Endothelial cell of umbilical vein (primary cell): ENCODE data around the gene SAMD4A. TPM values are rescaled to one million over a fixed set of nuclear protein-coding genes. Genes with fewer than 3 reads are reported as not detected.

Experiments
- BruUV-seq: library from RNA; stranded (reverse); fragments of 400-500 nt; replicated peaks from 2 replicates; lab custom pipeline; 2021; lab: Mats Ljungman, UMichigan
- CTCF ChIA-PET: fragments of 300-600, 350-600 bp; sonication (Branson Sonifier 250); formaldehyde crosslinking; loops from one replicate; lab custom pipeline; 2021; ENCODE audit warnings: antibody characterized with exemption, inconsistent platforms; lab: Charles Lee
- POLR2A ChIA-PET: fragments of 300-600, 350-600 bp; sonication (Branson Sonifier 250); formaldehyde crosslinking; loops from one replicate; lab custom pipeline; 2021; ENCODE audit warnings: antibody characterized with exemption, inconsistent platforms; lab: Charles Lee
- DNase-seq: peaks from one replicate; pipeline ENCODE4 v3.0.0-alpha.2; 2011; ENCODE audit warnings: low read depth, low spot score
- FAIRE-seq: peaks from 2 replicates; lab custom pipeline; 2011; peaks lifted over from hg19 to GRCh38; lab: Jason Lieb, UNC
- H2AFZ ChIP-seq: 2 replicates; pipeline ENCODE4 v1.6.0; 2012; ENCODE audit warnings: low read depth, low read length, control low read depth, inconsistent platforms
- H3K27ac ChIP-seq: 2 replicates; pipeline ENCODE4 v1.5.1; 2011; ENCODE audit warnings: low read depth, mild to moderate bottlenecking, control low read depth, low read length, moderate library complexity; ENCODE audit not compliant: insufficient read depth
- H3K27me3 ChIP-seq, 2 experiments: 2 replicates each; pipeline versions ENCODE4 v1.6.0 to v1.6.1; 2011; ENCODE audit warnings: low read length in 2 of 2, mixed read lengths in 1 of 2; ENCODE audit not compliant: control insufficient read depth in 2 of 2, insufficient read depth in 2 of 2
- H3K36me3 ChIP-seq, 2 experiments: 2 replicates in 1 of 2; 3 replicates in 1 of 2; pipeline ENCODE4 v1.5.1; 2011; ENCODE audit warnings: low read length in 2 of 2, mild to moderate bottlenecking in 1 of 2, moderate library complexity in 1 of 2; ENCODE audit not compliant: control insufficient read depth in 2 of 2, insufficient read depth in 2 of 2; ENCODE audit errors: extremely low read depth in 1 of 2
- H3K4me1 ChIP-seq: 3 replicates; pipeline ENCODE4 v1.5.1; 2011; ENCODE audit warnings: mild to moderate bottlenecking, low read length; ENCODE audit not compliant: control insufficient read depth, insufficient read depth; ENCODE audit errors: extremely low read depth
- H3K4me2 ChIP-seq: 2 replicates; pipeline ENCODE4 v1.6.1; 2011; ENCODE audit warnings: low read length, control low read depth, mixed read lengths; ENCODE audit not compliant: insufficient read depth
- H3K4me3 ChIP-seq, 3 experiments: fragments of 200-600 bp in 1 of 3; sonication (generic), shearing (Covaris generic) in 1 of 3; replicated peaks in 1 of 3; 2 replicates each; pipeline ENCODE4 v1.5.1; 2011 to 2016; ENCODE audit warnings: control low read depth in 3 of 3, low read length in 3 of 3, mild to moderate bottlenecking in 2 of 3, inconsistent platforms in 1 of 3, low read depth in 1 of 3, moderate library complexity in 1 of 3; ENCODE audit not compliant: insufficient read depth in 1 of 3
- H3K79me2 ChIP-seq: 2 replicates; pipeline ENCODE4 v1.6.0; 2012; ENCODE audit warnings: low read length, inconsistent platforms; ENCODE audit not compliant: control insufficient read depth, insufficient read depth
- H3K9ac ChIP-seq: replicated peaks from 2 replicates; pipeline ENCODE3; 2011; ENCODE audit warnings: low read length, control low read depth; ENCODE audit not compliant: insufficient read depth; ENCODE audit errors: extremely low read depth
- H3K9me1 ChIP-seq: replicated peaks from 3 replicates; pipeline ENCODE4 v1.6.0; 2011; ENCODE audit warnings: mild to moderate bottlenecking, low read length; ENCODE audit not compliant: control insufficient read depth, insufficient read depth; ENCODE audit errors: extremely low read depth
- H3K9me3 ChIP-seq: replicated peaks from 2 replicates; pipeline ENCODE4 v1.5.1; 2012; ENCODE audit warnings: low read length, inconsistent platforms; ENCODE audit not compliant: control insufficient read depth, insufficient read depth
- H4K20me1 ChIP-seq: replicated peaks from 2 replicates; pipeline ENCODE3; 2011; ENCODE audit warnings: mild to moderate bottlenecking, low read length; ENCODE audit not compliant: control insufficient read depth, insufficient read depth; ENCODE audit errors: extremely low read depth
- FOS ChIP-seq: IDR thresholded peaks from 2 replicates; pipeline ENCODE4 v1.6.1; 2011; ENCODE audit warnings: mild to moderate bottlenecking, low read length, moderate library complexity, borderline replicate concordance; ENCODE audit not compliant: insufficient read depth
- GATA2 ChIP-seq: IDR thresholded peaks from 2 replicates; pipeline ENCODE4 v1.7.0; 2011; ENCODE audit warnings: low read depth, mild to moderate bottlenecking, moderate library complexity, mixed read lengths, low read length; ENCODE audit not compliant: insufficient read length, insufficient read depth
- JUN ChIP-seq: IDR thresholded peaks from 2 replicates; pipeline ENCODE4 v1.6.1; 2011; ENCODE audit warnings: borderline replicate concordance, low read depth; ENCODE audit not compliant: insufficient read length, insufficient read depth
- POLR2AphosphoS5 ChIP-seq: IDR thresholded peaks from 2 replicates; pipeline ENCODE4 v1.6.1; 2012; ENCODE audit warnings: low read depth, mild to moderate bottlenecking, control low read depth, low read length, moderate library complexity; ENCODE audit not compliant: insufficient read depth
- dilution Hi-C: fragments of 300-500 bp; cut with MboI; formaldehyde crosslinking; loops from one replicate; pipeline ENCODE4 v1.15.0; 2019; ENCODE audit warnings: low sequenced_read_pairs; ENCODE audit not compliant: extremely low pct_ligation_motif_present
- intact Hi-C: fragments of 100-400 bp; cut with micrococcal nuclease; formaldehyde crosslinking; loops from one replicate; pipeline ENCODE4 v1.10.0; 2022
- polyA plus RNA-seq, 4 experiments: library from polyadenylated mRNA; depleted of rRNA in 3 of 4; stranded (reverse) in 3 of 4; unstranded in 1 of 4; fragments of >200 nt; gene quantifications; 2 replicates each; pipeline versions ENCODE4 v1.2.1 to v1.2.3, GENCODE V29; 2011 to 2012; ENCODE audit warnings: missing spikeins in 1 of 4
- total RNA-seq: library from RNA; stranded (reverse); gene quantifications from 2 replicates; pipeline ENCODE4 v1.2.3, GENCODE V29; 2021
- TF ChIP-seq, protein P1 (sequence below): IDR thresholded peaks from 2 replicates; pipeline ENCODE4 v1.6.1; 2011; ENCODE audit not compliant: insufficient read depth, insufficient read length
- TF ChIP-seq, protein P2 (sequence below), 2 donors: IDR thresholded peaks; 1 replicate in 1 of 2; 2 replicates in 1 of 2; pipeline ENCODE4 v1.5.1; 2011; ENCODE audit warnings: low read length in 2 of 2, mild to moderate bottlenecking in 2 of 2, moderate library complexity in 2 of 2, control low read depth in 1 of 2, inconsistent platforms in 1 of 2, low read depth in 1 of 2; ENCODE audit not compliant: insufficient read depth in 1 of 2; ENCODE audit errors: extremely low read depth in 1 of 2

The SAMD4A gene
- total and polyA plus RNA-seq, 2 donors (not counting 3 experiments of a cell fraction or from before 2014, with no cell fraction given): 37.7 to 95.3 TPM

DNA sequence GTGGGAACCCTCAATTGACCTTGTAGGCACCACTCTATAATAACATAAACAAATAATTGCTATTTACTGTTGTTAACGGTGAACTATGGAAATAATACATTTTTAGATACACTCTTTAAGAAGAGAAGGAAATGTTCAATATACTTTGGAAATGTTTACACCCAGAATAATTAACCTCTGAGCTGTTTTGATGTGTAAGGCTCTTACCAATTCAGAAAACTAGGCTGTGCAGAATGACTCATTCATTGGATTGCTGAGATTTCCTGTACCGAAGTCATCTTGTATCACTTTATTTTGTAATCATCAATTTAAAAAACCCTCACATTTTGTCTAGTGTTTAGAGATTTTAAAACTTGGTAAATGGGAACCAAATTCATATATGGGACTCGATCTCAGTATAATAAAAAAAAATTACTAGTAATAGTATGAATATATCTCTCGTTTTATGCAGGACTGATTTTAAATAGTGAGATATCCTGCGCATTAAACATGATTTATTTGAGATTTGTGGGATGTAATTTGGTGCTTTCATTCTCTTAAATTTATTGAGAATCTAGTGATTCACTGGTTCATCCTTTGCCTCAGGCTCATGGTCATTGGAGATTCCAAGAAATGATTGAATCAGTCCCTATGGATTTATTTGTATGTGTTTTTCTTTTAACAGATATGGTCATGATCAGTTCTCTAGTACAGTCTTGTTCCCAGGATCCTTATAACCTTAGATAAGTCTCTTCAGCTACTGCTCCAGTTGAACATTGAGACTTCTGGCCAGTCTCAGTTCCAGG, 3.9 kb downstream of the SAMD4A start:
- Histone ChIP-seq H3K4me2 (peak overlapping the region; percentile 96), H2AFZ (no peak overlapping the region), H3K9me1 (no peaks in the 10 kb centered on the region), H3K27me3 (no peaks in the 10 kb centered on the region), H3K4me1 (peaks cover 28% of the 10 kb centered on the region), H3K27ac (peak overlapping the region; percentile 68), H3K79me2 (peaks cover 94% of the 10 kb centered on the region), H4K20me1 (no peaks in the 10 kb centered on the region), H3K9me3 (no peaks in the 10 kb centered on the region), H3K4me3 (peak overlapping the region in 1 of 3 experiments; percentile 87), H3K36me3 (peaks cover 1 to 4% of the 10 kb centered on the region in 2 experiments), H3K9ac (peak overlapping the region; percentile 98)
- DNase-seq (peak; percentile 63), FAIRE-seq (peak; percentile 84)
- intact Hi-C loops: loop anchor here (1.0 kb wide), 1 partner anchor 81 kb away; no protein-coding TSS in a partner anchor
- BruUV-seq: no TSS peak
- TF ChIP-seq GATA2 (no peak), FOS (peak; percentile 82), JUN (peak; percentile 84)
- dilution Hi-C loops: no loop called here
- CTCF ChIA-PET: interaction anchor here (0.8 to 1.6 kb wide), 7 partner anchors 12 to 202 kb away, joined by 3 to 8 read pairs (median 5); partner anchors contain the start of gene CGRRF1
- POLR2A ChIA-PET: interaction anchor here (0.8 kb wide), 1 partner anchor 83 kb away, joined by 3 read pairs; no protein-coding TSS in a partner anchor

DNA sequence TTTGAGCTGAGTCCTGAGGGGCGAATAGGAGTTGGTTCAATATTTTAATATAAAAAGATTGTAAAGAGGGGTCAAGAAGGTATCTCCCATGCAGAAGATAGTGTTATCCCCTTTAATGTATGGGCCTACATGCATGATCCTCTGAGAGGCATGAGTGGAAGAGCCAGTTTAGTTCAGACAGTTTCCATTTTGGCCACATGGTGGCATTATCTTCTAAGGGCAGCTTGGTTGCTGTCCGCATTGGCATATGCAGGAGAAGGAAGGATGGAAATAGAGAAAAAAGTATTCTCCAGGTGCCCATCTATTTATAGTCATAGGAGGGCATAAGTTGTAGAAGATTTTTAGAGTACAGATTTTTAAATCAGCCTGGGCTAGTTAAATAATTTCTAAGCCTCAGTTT, 5.4 kb downstream of the SAMD4A start:
- peaks cover 97% of the 10 kb centered on the region for H3K79me2 ChIP-seq
- FAIRE-seq: no peak
- no peak overlapping the region for H3K4me3 ChIP-seq
- dilution Hi-C loops (no loop called here), intact Hi-C loops (no loop called here)
- BruUV-seq: no TSS peak
- no peaks in the 10 kb centered on the region for H3K27me3 ChIP-seq
- no peak overlapping the region for H3K27ac ChIP-seq
- peaks cover 4 to 6% of the 10 kb centered on the region in 2 experiments for H3K36me3 ChIP-seq
- no peak overlapping the region for H3K4me2 ChIP-seq
- H3K9ac ChIP-seq: no peak overlapping the region
- no peak overlapping the region for H2AFZ ChIP-seq
- ChIA-PET POLR2A (interaction anchor here (0.8 kb wide), 1 partner anchor 150 kb away, joined by 3 read pairs; no protein-coding TSS in a partner anchor), CTCF (interaction anchor here (0.6 to 1.4 kb wide), 3 partner anchors 71 to 150 kb away, joined by 3 to 6 read pairs (median 5); no protein-coding TSS in a partner anchor)
- H3K4me1 ChIP-seq: peaks cover 37% of the 10 kb centered on the region
- TF ChIP-seq, protein P1, sequence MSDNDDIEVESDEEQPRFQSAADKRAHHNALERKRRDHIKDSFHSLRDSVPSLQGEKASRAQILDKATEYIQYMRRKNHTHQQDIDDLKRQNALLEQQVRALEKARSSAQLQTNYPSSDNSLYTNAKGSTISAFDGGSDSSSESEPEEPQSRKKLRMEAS: no peak
- TF ChIP-seq POLR2AphosphoS5: peak; percentile 26
- TF ChIP-seq, protein P2, sequence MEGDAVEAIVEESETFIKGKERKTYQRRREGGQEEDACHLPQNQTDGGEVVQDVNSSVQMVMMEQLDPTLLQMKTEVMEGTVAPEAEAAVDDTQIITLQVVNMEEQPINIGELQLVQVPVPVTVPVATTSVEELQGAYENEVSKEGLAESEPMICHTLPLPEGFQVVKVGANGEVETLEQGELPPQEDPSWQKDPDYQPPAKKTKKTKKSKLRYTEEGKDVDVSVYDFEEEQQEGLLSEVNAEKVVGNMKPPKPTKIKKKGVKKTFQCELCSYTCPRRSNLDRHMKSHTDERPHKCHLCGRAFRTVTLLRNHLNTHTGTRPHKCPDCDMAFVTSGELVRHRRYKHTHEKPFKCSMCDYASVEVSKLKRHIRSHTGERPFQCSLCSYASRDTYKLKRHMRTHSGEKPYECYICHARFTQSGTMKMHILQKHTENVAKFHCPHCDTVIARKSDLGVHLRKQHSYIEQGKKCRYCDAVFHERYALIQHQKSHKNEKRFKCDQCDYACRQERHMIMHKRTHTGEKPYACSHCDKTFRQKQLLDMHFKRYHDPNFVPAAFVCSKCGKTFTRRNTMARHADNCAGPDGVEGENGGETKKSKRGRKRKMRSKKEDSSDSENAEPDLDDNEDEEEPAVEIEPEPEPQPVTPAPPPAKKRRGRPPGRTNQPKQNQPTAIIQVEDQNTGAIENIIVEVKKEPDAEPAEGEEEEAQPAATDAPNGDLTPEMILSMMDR (IDR thresholded peaks at IDR 0.05; ENCODE audit: extremely low read depth in 1 of 2, insufficient read depth in 1 of 2, low read depth in 1 of 2, low read length in 2 of 2): peak; percentile 39 to 45
- H4K20me1 ChIP-seq: no peaks in the 10 kb centered on the region
- no peaks in the 10 kb centered on the region for H3K9me1 ChIP-seq
- peak; percentile 47 for DNase-seq
- no peaks in the 10 kb centered on the region for H3K9me3 ChIP-seq
